Liver (tissue), 9 donors: ENCODE data around the gene REPS2. TPM values are rescaled to one million over a fixed set of nuclear protein-coding genes. Genes with fewer than 3 reads are reported as not detected.

ENCODE experiments used
- DNase-seq: peaks from one replicate; pipeline ENCODE4 v3.0.0-alpha.2; 2017; ENCODE audit warnings: low spot score
- H3K27ac ChIP-seq, 2 donors: one replicate each; pipeline ENCODE4 v1.7.0; 2013; ENCODE audit warnings: inconsistent platforms in 2 of 2, low read length in 2 of 2, control low read depth in 1 of 2, low read depth in 1 of 2, mild to moderate bottlenecking in 1 of 2
- H3K27me3 ChIP-seq, 4 donors: one replicate each; pipeline versions ENCODE4 v1.6.1 to v1.7.0; 2013; ENCODE audit warnings: low read length in 3 of 4, inconsistent platforms in 1 of 4, mild to moderate bottlenecking in 1 of 4, moderate library complexity in 1 of 4; ENCODE audit not compliant: control insufficient read depth in 4 of 4, insufficient read depth in 4 of 4
- H3K36me3 ChIP-seq, 4 donors: one replicate each; pipeline versions ENCODE4 v1.6.1 to v1.7.0; 2013; ENCODE audit warnings: low read length in 3 of 4, mild to moderate bottlenecking in 3 of 4, low read depth in 1 of 4, moderate library complexity in 1 of 4; ENCODE audit not compliant: control insufficient read depth in 4 of 4, insufficient read depth in 3 of 4
- H3K4me1 ChIP-seq, 4 donors: one replicate each; pipeline versions ENCODE4 v1.6.1 to v1.7.0; 2013; ENCODE audit warnings: low read length in 3 of 4, mild to moderate bottlenecking in 3 of 4, moderate library complexity in 1 of 4; ENCODE audit not compliant: control insufficient read depth in 4 of 4, insufficient read depth in 4 of 4
- H3K4me3 ChIP-seq, 3 donors: one replicate each; pipeline versions ENCODE4 v1.6.1 to v1.7.0; 2013; ENCODE audit warnings: low read length in 3 of 3, control low read depth in 1 of 3, low read depth in 1 of 3, mild to moderate bottlenecking in 1 of 3
- H3K9ac ChIP-seq, 2 donors: one replicate each; pipeline ENCODE4 v1.7.0; 2013; ENCODE audit warnings: low read length in 2 of 2, mild to moderate bottlenecking in 2 of 2, moderate library complexity in 2 of 2, control low read depth in 1 of 2, low read depth in 1 of 2
- H3K9me3 ChIP-seq, 4 donors: one replicate each; pipeline versions ENCODE4 v1.6.1 to v1.7.0; 2013; ENCODE audit warnings: low read length in 3 of 4; ENCODE audit not compliant: control insufficient read depth in 4 of 4
- ATF3 ChIP-seq: IDR thresholded peaks from 2 replicates; pipeline ENCODE4 v1.6.1; 2016; ENCODE audit warnings: antibody characterized with exemption
- CTCF ChIP-seq: fragments of 150-350 bp; IDR thresholded peaks from 2 replicates; pipeline ENCODE4 v1.5.1; 2017; ENCODE audit warnings: improper control_type of control experiment, low read depth, low read length; ENCODE audit not compliant: missing input control
- EGR1 ChIP-seq, 2 donors: IDR thresholded peaks; 2 replicates each; pipeline ENCODE4 v1.6.1; 2016 to 2018; ENCODE audit warnings: antibody characterized with exemption in 2 of 2, low read depth in 2 of 2
- FOXA1 ChIP-seq: IDR thresholded peaks from 2 replicates; pipeline ENCODE4 v1.6.1; 2016; ENCODE audit warnings: antibody characterized with exemption
- FOXA2 ChIP-seq: IDR thresholded peaks from 2 replicates; pipeline ENCODE4 v1.6.1; 2016; ENCODE audit warnings: antibody characterized with exemption
- GABPA ChIP-seq, 2 donors: IDR thresholded peaks in 1 of 2; conservative IDR thresholded peaks in 1 of 2; 2 replicates each; pipeline ENCODE4 v1.6.1; 2016; ENCODE audit warnings: antibody characterized with exemption in 2 of 2, mild to moderate bottlenecking in 1 of 2, moderate library complexity in 1 of 2
- HNF4A ChIP-seq, 2 donors: conservative IDR thresholded peaks; 2 replicates each; pipeline ENCODE4 v1.6.1; 2016; ENCODE audit warnings: antibody characterized with exemption in 2 of 2, mild to moderate bottlenecking in 2 of 2
- HNF4G ChIP-seq: IDR thresholded peaks from 2 replicates; pipeline ENCODE4 v1.6.1; 2016; ENCODE audit warnings: antibody characterized with exemption
- JUND ChIP-seq, 2 donors: IDR thresholded peaks; 2 replicates each; pipeline ENCODE4 v1.6.1; 2016; ENCODE audit warnings: antibody characterized with exemption in 2 of 2
- MAX ChIP-seq: IDR thresholded peaks from 2 replicates; pipeline ENCODE4 v1.6.1; 2016; ENCODE audit warnings: antibody characterized with exemption
- NR2F2 ChIP-seq: IDR thresholded peaks from 2 replicates; pipeline ENCODE4 v1.6.1; 2016; ENCODE audit warnings: antibody characterized with exemption
- RAD21 ChIP-seq, 2 donors: IDR thresholded peaks; 2 replicates each; pipeline ENCODE4 v1.6.1; 2016; ENCODE audit warnings: antibody characterized with exemption in 2 of 2, mild to moderate bottlenecking in 2 of 2
- REST ChIP-seq: IDR thresholded peaks from 2 replicates; pipeline ENCODE4 v1.6.1; 2016; ENCODE audit warnings: antibody characterized with exemption, mild to moderate bottlenecking
- RXRA ChIP-seq, 2 donors: IDR thresholded peaks; 2 replicates each; pipeline ENCODE4 v1.6.1; 2017 to 2018; ENCODE audit warnings: antibody characterized with exemption in 2 of 2, mild to moderate bottlenecking in 1 of 2
- SP1 ChIP-seq: IDR thresholded peaks from 2 replicates; pipeline ENCODE4 v1.6.1; 2018; ENCODE audit warnings: antibody characterized with exemption, mild to moderate bottlenecking
- TAF1 ChIP-seq: conservative IDR thresholded peaks from 2 replicates; pipeline ENCODE4 v1.6.1; 2016; ENCODE audit warnings: antibody characterized with exemption, mild to moderate bottlenecking
- YY1 ChIP-seq: IDR thresholded peaks from 2 replicates; pipeline ENCODE4 v1.6.1; 2016; ENCODE audit warnings: antibody characterized with exemption, mild to moderate bottlenecking
- ZBTB33 ChIP-seq: IDR thresholded peaks from 2 replicates; pipeline ENCODE4 v1.6.1; 2016; ENCODE audit warnings: antibody characterized with exemption
- WGBS: extraction: QIAGEN DNeasy Blood & Tissue Kit; methylation state at CpG from one replicate; pipeline ENCODE4 v1.1.7; 2013; 5-methylcytosine and 5-hydroxymethylcytosine counted together
- polyA plus RNA-seq, 2 donors: library from polyadenylated mRNA; stranded (reverse) in 1 of 2; unstranded in 1 of 2; fragments of 200-250 nt in 1 of 2; fragments of >200 nt in 1 of 2; fragmentation: Nextera tagmentation in 1 of 2; extraction: Ambion mirVana in 1 of 2; gene quantifications; one replicate each; pipeline versions ENCODE4 v1.2.1 to v1.2.3, GENCODE V29; 2013 to 2015
- total RNA-seq, 2 donors: library from RNA; depleted of rRNA; stranded (reverse); fragments of >200 nt; gene quantifications; one replicate each; pipeline ENCODE4 v1.2.3, GENCODE V29; 2014
- donor health status: healthy.
- donor health status: healthy.
- donor health status: healthy.
- donor health status: healthy.
- donor health status: healthy.

REPS2 gene
- total and polyA plus RNA-seq, 4 donors = 3.5 to 10.7 (median 6.2) TPM

- Histone ChIP-seq H3K27ac (no peak overlapping the region), H3K9me3 (no peaks in the 10 kb centered on the region), H3K4me3 (no peak overlapping the region), H3K4me1 (no peaks in the 10 kb centered on the region), H3K36me3 (no peaks in the 10 kb centered on the region), H3K9ac (no peak overlapping the region), H3K27me3 (no peaks in the 10 kb centered on the region)
- TF ChIP-seq HNF4A (conservative IDR thresholded peaks at IDR 0.05) = no peak
- no peak for TF ChIP-seq HNF4G
- no peak for TF ChIP-seq RAD21 (IDR thresholded peaks at IDR 0.05)
- no peak for TF ChIP-seq NR2F2
- no peak for TF ChIP-seq ATF3
- TF ChIP-seq REST = no peak
- TF ChIP-seq TAF1 = no peak
- no peak for TF ChIP-seq GABPA (IDR thresholded peaks at IDR 0.05 in 1 of 2, conservative IDR thresholded peaks at IDR 0.05 in 1 of 2)
- no peak for TF ChIP-seq EGR1 (IDR thresholded peaks at IDR 0.05; ENCODE audit: low read depth in 2 of 2)
- DNase-seq = no peak
- WGBS = 76% methylated on average over 2 of the region's 2 CpGs
These were observed 49.0 kb upstream of the REPS2 start for GRCh38 chrX:16897445-16897844.

GRCh38 chrX:16903274-16904022 is 43.0 kb upstream of the REPS2 start:
- no peak overlapping the region for H3K27ac ChIP-seq
- H3K4me3 ChIP-seq = no peak overlapping the region
- no peaks in the 10 kb centered on the region for H3K27me3 ChIP-seq
- TF ChIP-seq REST (no peak), ATF3 (no peak), RXRA (IDR thresholded peaks at IDR 0.05) (no peak), JUND (IDR thresholded peaks at IDR 0.05) (no peak), MAX (no peak), GABPA (IDR thresholded peaks at IDR 0.05 in 1 of 2, conservative IDR thresholded peaks at IDR 0.05 in 1 of 2) (no peak), YY1 (no peak), HNF4G (no peak), SP1 (no peak), CTCF (no peak), HNF4A (conservative IDR thresholded peaks at IDR 0.05) (no peak), FOXA2 (no peak), ZBTB33 (no peak), FOXA1 (no peak), TAF1 (no peak), RAD21 (IDR thresholded peaks at IDR 0.05) (no peak), EGR1 (IDR thresholded peaks at IDR 0.05; ENCODE audit: low read depth in 2 of 2) (no peak), NR2F2 (no peak)
- no peaks in the 10 kb centered on the region for H3K36me3 ChIP-seq
- no peak for DNase-seq
- no peak overlapping the region for H3K9ac ChIP-seq
- WGBS = 80% methylated on average over 8 of the region's 8 CpGs
- H3K4me1 ChIP-seq = no peaks in the 10 kb centered on the region
- no peaks in the 10 kb centered on the region for H3K9me3 ChIP-seq
